Kidney (tissue), 14 donors: ENCODE measurements around the gene PRKD3. TPM values are rescaled to one million over a fixed set of nuclear protein-coding genes. Genes with fewer than 3 reads are reported as not detected.

ENCODE experiments used
- DNase-seq, 5 donors: peaks; one replicate each; pipeline ENCODE4 v3.0.0-alpha.2; 2013 to 2020
- FAIRE-seq: peaks from 2 replicates; lab custom pipeline; 2012; peaks lifted over from hg19 to GRCh38; lab: Jason Lieb, UNC
- H3K27ac ChIP-seq, 2 donors: one replicate each; pipeline ENCODE4 v1.7.0; 2013; ENCODE audit warnings: low read depth in 2 of 2, low read length in 2 of 2, inconsistent platforms in 1 of 2
- H3K27me3 ChIP-seq: one replicate; pipeline ENCODE4 v1.7.1; 2013; ENCODE audit warnings: low read length, inconsistent platforms; ENCODE audit not compliant: control insufficient read depth, insufficient read depth
- H3K36me3 ChIP-seq, 3 donors: one replicate each; pipeline versions ENCODE4 v1.7.0 to v1.7.1; 2013; ENCODE audit warnings: low read length in 3 of 3, control low read depth in 1 of 3, inconsistent platforms in 1 of 3; ENCODE audit not compliant: insufficient read depth in 3 of 3, control insufficient read depth in 2 of 3
- H3K4me1 ChIP-seq, 3 donors: one replicate each; pipeline versions ENCODE4 v1.7.0 to v1.7.1; 2013; ENCODE audit warnings: low read length in 3 of 3, inconsistent platforms in 1 of 3, low read depth in 1 of 3; ENCODE audit not compliant: control insufficient read depth in 2 of 3, insufficient read depth in 2 of 3
- H3K4me3 ChIP-seq, 3 donors: one replicate each; pipeline versions ENCODE4 v1.7.0 to v1.8.1; 2013; ENCODE audit warnings: low read length in 3 of 3, control low read depth in 1 of 3, inconsistent platforms in 1 of 3
- H3K9ac ChIP-seq, 3 donors: one replicate each; pipeline versions ENCODE4 v1.7.0 to v1.7.1; 2013; ENCODE audit warnings: low read length in 3 of 3, control low read depth in 1 of 3, inconsistent platforms in 1 of 3
- H3K9me3 ChIP-seq, 3 donors: one replicate each; pipeline versions ENCODE4 v1.7.0 to v1.7.1; 2013; ENCODE audit warnings: low read length in 3 of 3, control low read depth in 1 of 3, inconsistent platforms in 1 of 3; ENCODE audit not compliant: control insufficient read depth in 2 of 3, insufficient read depth in 1 of 3
- intact Hi-C: fragments of 100-400 bp; cut with DNase I; formaldehyde crosslinking; loops from one replicate; pipeline ENCODE4 v1.11.1; 2022
- polyA plus RNA-seq: library from polyadenylated mRNA; stranded (reverse); fragments of 350-450 nt; fragmentation: Illumina TruSeq; extraction: RNeasy Lipid Tissue Mini Kit (QIAGEN cat#74804); gene quantifications from one replicate; pipeline ENCODE4 v1.2.3, GENCODE V29; 2014; ENCODE audit warnings: low read depth, low replicate concordance; ENCODE audit not compliant: insufficient read depth
- total RNA-seq: library from RNA; stranded (reverse); fragmentation: NEBNext Ultra II Directional; extraction: Animal tissue kit (Norgen Biotek cat#: 25700); gene quantifications from one replicate; pipeline ENCODE4 v1.2.1, GENCODE V29; 2021
- TF ChIP-seq, protein P1 (sequence below): IDR thresholded peaks from 3 replicates; pipeline ENCODE4 v1.5.1; 2012; ENCODE audit warnings: mild to moderate bottlenecking, moderate library complexity, borderline replicate concordance; ENCODE audit not compliant: insufficient read depth; ENCODE audit errors: extremely low read depth
- donor health status: control.
- donor health status: control.
- donor health status: control.
- donor health status: control.
- donor health status: control.
- donor health status: DM: yes; HTN: yes; CAD: no.
- donor health status: Normal renal cell carcinoma (clear cell type).

Gene PRKD3
- total and polyA plus RNA-seq, 2 donors from 2014 or later = 7.1 to 45.7 TPM

DNA sequence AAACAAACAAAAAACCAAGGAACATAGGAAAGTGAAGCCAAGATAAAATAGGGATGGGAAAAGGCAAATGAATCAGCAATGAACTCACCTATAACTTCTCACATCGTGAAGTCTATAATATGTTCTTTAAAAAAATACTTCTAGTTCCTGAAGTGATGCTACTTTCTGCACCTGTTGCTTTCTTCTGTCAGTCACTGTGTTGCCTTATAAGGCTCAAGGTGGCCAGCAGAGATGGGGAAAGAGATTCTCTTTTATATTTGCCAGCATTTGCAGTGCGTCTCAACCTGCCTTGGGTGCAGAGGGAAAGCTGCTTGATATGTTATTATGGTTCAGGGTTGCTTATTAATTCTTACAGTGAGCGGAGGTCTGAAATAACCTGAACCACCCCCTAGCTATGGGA lies 33.8 kb upstream of the PRKD3 start:
- Histone ChIP-seq H3K9me3 (no peaks in the 10 kb centered on the region), H3K4me1 (no peaks in the 10 kb centered on the region), H3K27ac (no peak overlapping the region), H3K27me3 (no peaks in the 10 kb centered on the region), H3K4me3 (no peak overlapping the region), H3K36me3 (no peaks in the 10 kb centered on the region), H3K9ac (no peak overlapping the region)
- TF ChIP-seq, protein P1, sequence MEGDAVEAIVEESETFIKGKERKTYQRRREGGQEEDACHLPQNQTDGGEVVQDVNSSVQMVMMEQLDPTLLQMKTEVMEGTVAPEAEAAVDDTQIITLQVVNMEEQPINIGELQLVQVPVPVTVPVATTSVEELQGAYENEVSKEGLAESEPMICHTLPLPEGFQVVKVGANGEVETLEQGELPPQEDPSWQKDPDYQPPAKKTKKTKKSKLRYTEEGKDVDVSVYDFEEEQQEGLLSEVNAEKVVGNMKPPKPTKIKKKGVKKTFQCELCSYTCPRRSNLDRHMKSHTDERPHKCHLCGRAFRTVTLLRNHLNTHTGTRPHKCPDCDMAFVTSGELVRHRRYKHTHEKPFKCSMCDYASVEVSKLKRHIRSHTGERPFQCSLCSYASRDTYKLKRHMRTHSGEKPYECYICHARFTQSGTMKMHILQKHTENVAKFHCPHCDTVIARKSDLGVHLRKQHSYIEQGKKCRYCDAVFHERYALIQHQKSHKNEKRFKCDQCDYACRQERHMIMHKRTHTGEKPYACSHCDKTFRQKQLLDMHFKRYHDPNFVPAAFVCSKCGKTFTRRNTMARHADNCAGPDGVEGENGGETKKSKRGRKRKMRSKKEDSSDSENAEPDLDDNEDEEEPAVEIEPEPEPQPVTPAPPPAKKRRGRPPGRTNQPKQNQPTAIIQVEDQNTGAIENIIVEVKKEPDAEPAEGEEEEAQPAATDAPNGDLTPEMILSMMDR = no peak
- intact Hi-C loops = no loop called here
- DNase-seq = no peak
- no peak for FAIRE-seq

DNA sequence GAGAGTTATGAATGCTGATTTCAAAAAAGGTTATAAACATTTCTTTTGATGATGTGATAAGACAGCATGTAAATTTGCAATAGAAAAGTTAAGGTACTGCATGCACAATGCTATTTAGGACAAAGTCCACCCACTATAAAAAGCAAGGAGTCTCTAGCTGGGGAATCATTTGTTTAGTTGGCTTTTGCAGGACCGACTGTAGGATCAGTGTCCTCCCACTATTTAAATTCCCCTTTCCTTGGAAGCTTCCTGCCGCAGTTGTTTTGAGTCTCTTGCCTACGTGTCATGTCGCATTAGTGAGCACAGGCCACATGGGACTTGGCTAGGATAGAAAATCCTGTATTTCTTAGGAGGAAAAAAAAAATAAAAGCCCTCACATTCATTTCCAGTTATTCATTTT lies 32.9 kb upstream of the PRKD3 start:
- H3K9ac ChIP-seq = no peak overlapping the region
- no peak for FAIRE-seq
- intact Hi-C loops = no loop called here
- no peaks in the 10 kb centered on the region for H3K27me3 ChIP-seq
- no peaks in the 10 kb centered on the region for H3K9me3 ChIP-seq
- no peaks in the 10 kb centered on the region for H3K4me1 ChIP-seq
- TF ChIP-seq, protein P1 = no peak
- H3K36me3 ChIP-seq = no peaks in the 10 kb centered on the region
- no peak overlapping the region for H3K27ac ChIP-seq
- no peak for DNase-seq
- H3K4me3 ChIP-seq = no peak overlapping the region

DNA sequence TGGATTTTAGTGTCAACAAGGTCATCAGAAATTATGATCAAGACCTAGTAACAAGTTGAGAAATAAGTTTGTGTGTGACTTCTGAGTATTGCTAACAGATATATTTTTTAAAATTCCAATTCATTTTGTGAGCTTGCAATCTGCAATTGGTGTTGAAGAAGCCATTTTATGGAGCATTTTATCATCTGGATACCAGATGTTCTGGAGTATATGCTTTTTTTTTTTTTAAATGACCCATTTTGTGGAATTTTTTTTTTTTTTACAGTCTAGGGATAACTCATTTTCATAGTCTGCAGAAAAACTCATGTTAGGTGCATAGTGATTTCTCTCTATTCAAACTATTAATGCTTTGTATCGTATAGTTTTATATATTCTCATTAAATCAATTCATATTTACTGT lies 32.4 kb upstream of the PRKD3 start:
- Histone ChIP-seq H3K36me3 (no peaks in the 10 kb centered on the region), H3K27me3 (no peaks in the 10 kb centered on the region), H3K4me1 (no peaks in the 10 kb centered on the region), H3K27ac (no peak overlapping the region), H3K9ac (no peak overlapping the region), H3K9me3 (no peaks in the 10 kb centered on the region), H3K4me3 (no peak overlapping the region)
- intact Hi-C loops = no loop called here
- no peak for FAIRE-seq
- DNase-seq = no peak
- TF ChIP-seq, protein P1 = no peak

DNA sequence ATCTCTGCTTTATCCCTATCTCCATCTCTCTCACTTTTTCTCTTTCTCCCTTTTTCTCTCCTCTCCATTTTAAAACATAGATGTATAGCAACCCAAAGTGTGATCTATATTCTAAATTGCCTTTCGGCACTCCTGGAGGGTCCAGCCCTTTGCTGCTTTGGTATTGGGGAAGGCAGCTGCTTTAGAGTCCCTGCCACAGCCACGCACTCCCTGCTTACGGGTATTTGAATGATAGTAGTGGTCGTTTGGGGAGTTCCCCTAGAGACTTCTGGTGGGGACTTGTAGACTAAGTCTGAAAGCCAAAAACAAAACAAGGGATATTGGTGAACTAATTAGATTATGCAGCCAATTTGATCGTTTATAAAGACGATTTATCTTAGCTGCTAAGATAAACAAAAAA lies 31.7 kb upstream of the PRKD3 start:
- TF ChIP-seq, protein P1 = no peak
- FAIRE-seq (no peak), DNase-seq (no peak)
- Histone ChIP-seq H3K9me3 (no peaks in the 10 kb centered on the region), H3K27me3 (no peaks in the 10 kb centered on the region), H3K4me1 (no peaks in the 10 kb centered on the region), H3K9ac (no peak overlapping the region), H3K4me3 (no peak overlapping the region), H3K27ac (no peak overlapping the region), H3K36me3 (no peaks in the 10 kb centered on the region)
- intact Hi-C loops = no loop called here
